ENCODE data around the gene KPTN. TPM values are rescaled to one million over a fixed set of nuclear protein-coding genes. Genes with fewer than 3 reads are reported as not detected.
A peak's percentile ranks its signal among the peaks of the same experiment; 100 is the strongest.

Gene KPTN
- total and polyA plus RNA-seq, 2 experiments from 2014 or later: 10.1 to 22.6 TPM

- WGBS (ENCODE audit: low lambda C conversion rate, missing lambda C conversion rate): 11% methylated on average over 63 of the region's 69 CpGs
- H3K4me2 ChIP-seq: peak overlapping the region; percentile 73
Observed at GRCh38 chr19:47430041-47430802, 53.8 kb downstream of the KPTN start.

DNA sequence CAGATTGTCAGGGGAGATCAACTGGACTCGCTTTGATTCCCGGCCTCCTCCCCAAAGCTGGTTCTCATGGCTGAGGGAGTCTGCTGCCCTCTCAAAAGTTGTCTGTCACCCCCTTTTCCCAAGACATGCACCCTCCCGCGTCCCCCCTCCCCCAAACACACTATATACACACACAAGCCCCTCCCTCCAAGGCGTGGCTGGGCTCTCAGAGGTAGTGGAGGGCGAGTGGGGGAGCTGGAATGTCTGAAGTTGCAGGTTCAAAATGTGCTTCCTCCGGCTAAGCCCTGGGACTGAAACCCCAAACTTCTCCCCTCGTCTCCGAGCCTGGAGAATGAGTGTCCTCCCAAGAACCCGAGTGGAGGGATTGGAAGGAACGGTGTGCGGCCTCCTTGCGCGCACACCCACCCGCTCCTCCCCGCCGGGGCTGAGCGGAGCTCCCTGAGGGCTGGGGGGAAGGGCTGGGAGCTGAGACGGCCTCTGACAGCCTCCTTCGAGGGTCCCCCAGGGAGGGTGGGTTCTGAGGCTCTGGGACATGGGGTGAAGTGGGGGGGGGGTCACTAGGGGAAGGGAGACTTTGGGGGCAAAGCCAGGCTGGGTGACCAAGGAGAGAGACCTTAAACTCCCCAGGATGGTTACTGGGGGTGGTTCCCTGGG is 54.8 kb downstream of the KPTN start:
- Histone ChIP-seq H3K4me3 (no peak overlapping the region), H3K36me3 (replicated peaks; ENCODE audit: insufficient read depth, low read depth) (no peaks in the 10 kb centered on the region), H3K4me1 (ENCODE audit: insufficient read depth) (peaks cover 20% of the 10 kb centered on the region), H3K4me2 (no peak overlapping the region), H2AFZ (no peak overlapping the region), H3K9me3 (ENCODE audit: low read depth) (no peaks in the 10 kb centered on the region), H3K9me2 (replicated peaks; ENCODE audit: insufficient read depth) (no peaks in the 10 kb centered on the region), H3K27me3 (peaks cover 16% of the 10 kb centered on the region), H3K27ac (no peak overlapping the region), H3K79me2 (no peaks in the 10 kb centered on the region), H4K20me1 (ENCODE audit: insufficient read depth, poor library complexity, severe bottlenecking) (no peaks in the 10 kb centered on the region)
- 31% methylated on average over 19 of the region's 20 CpGs for WGBS (ENCODE audit: low lambda C conversion rate, missing lambda C conversion rate)
- TF ChIP-seq EZH2phosphoT487 (IDR thresholded peaks at IDR 0.05; ENCODE audit: low read depth, severe bottlenecking, unreplicated experiment) (no peak), CTCF (IDR thresholded peaks at IDR 0.05; ENCODE audit: poor library complexity) (no peak), EZH2 (IDR thresholded peaks at IDR 0.05; ENCODE audit: borderline replicate concordance) (no peak)
- DNase-seq (ENCODE audit: low spot score): no peak

More at GRCh38 chr19:47430041-47430802, 53.8 kb downstream of the KPTN start:
- H3K9me3 ChIP-seq (ENCODE audit: low read depth): no peaks in the 10 kb centered on the region
- TF ChIP-seq EZH2 (IDR thresholded peaks at IDR 0.05; ENCODE audit: borderline replicate concordance) (peak; percentile 53), EZH2phosphoT487 (IDR thresholded peaks at IDR 0.05; ENCODE audit: low read depth, severe bottlenecking, unreplicated experiment) (no peak)
- H3K27ac ChIP-seq: no peak overlapping the region
- H2AFZ ChIP-seq: peak overlapping the region; percentile 21
- no peak overlapping the region for H3K4me3 ChIP-seq
- peaks cover 20% of the 10 kb centered on the region for H3K4me1 ChIP-seq (ENCODE audit: insufficient read depth)
- H4K20me1 ChIP-seq (ENCODE audit: insufficient read depth, poor library complexity, severe bottlenecking): no peaks in the 10 kb centered on the region
- H3K27me3 ChIP-seq: peaks cover 16% of the 10 kb centered on the region
- no peaks in the 10 kb centered on the region for H3K36me3 ChIP-seq (replicated peaks; ENCODE audit: insufficient read depth, low read depth)
- H3K79me2 ChIP-seq: no peaks in the 10 kb centered on the region
- no peaks in the 10 kb centered on the region for H3K9me2 ChIP-seq (replicated peaks; ENCODE audit: insufficient read depth)
- peak; percentile 80 for DNase-seq (ENCODE audit: low spot score)

- H3K27ac ChIP-seq: peak overlapping the region; percentile 52
- H4K20me1 ChIP-seq (ENCODE audit: insufficient read depth, poor library complexity, severe bottlenecking): no peaks in the 10 kb centered on the region
- no peak overlapping the region for H2AFZ ChIP-seq
- TF ChIP-seq EZH2 (IDR thresholded peaks at IDR 0.05; ENCODE audit: borderline replicate concordance) (no peak), CTCF (IDR thresholded peaks at IDR 0.05; ENCODE audit: poor library complexity) (no peak), EZH2phosphoT487 (IDR thresholded peaks at IDR 0.05; ENCODE audit: low read depth, severe bottlenecking, unreplicated experiment) (no peak)
- H3K27me3 ChIP-seq: peaks cover 22% of the 10 kb centered on the region
- peaks cover 20% of the 10 kb centered on the region for H3K4me1 ChIP-seq (ENCODE audit: insufficient read depth)
- no peaks in the 10 kb centered on the region for H3K79me2 ChIP-seq
- H3K4me2 ChIP-seq: peak overlapping the region; percentile 72
- no peaks in the 10 kb centered on the region for H3K9me2 ChIP-seq (replicated peaks; ENCODE audit: insufficient read depth)
- no peak overlapping the region for H3K4me3 ChIP-seq
- no peaks in the 10 kb centered on the region for H3K9me3 ChIP-seq (ENCODE audit: low read depth)
- 1% methylated on average over 27 of the region's 27 CpGs for WGBS (ENCODE audit: low lambda C conversion rate, missing lambda C conversion rate)
- DNase-seq (ENCODE audit: low spot score): peak; percentile 97
- no peaks in the 10 kb centered on the region for H3K36me3 ChIP-seq (replicated peaks; ENCODE audit: insufficient read depth, low read depth)
Observed at GRCh38 chr19:47428177-47428894, 55.7 kb downstream of the KPTN start.

Data from hepatocyte (in vitro differentiated cells).